H9 (cell line): ENCODE results near the gene C1orf21. TPM values are rescaled to one million over a fixed set of nuclear protein-coding genes. Genes with fewer than 3 reads are reported as not detected.

Source experiments
- DNase-seq: peaks from one replicate; pipeline ENCODE4 v3.0.0-alpha.2; 2017
- H2AFZ ChIP-seq: one replicate; pipeline ENCODE4 v1.6.1; 2013; ENCODE audit warnings: mild to moderate bottlenecking, low read length, control low read depth, moderate library complexity
- H2AK5ac ChIP-seq: 2 replicates; pipeline ENCODE4 v1.6.1; 2013; ENCODE audit warnings: low read length, control low read depth, mixed read lengths; ENCODE audit not compliant: insufficient read length
- H2BK120ac ChIP-seq: one replicate; pipeline ENCODE4 v1.6.1; 2013; ENCODE audit warnings: low read depth, mild to moderate bottlenecking, low read length, control low read depth, inconsistent platforms; ENCODE audit not compliant: poor library complexity, severe bottlenecking
- H2BK12ac ChIP-seq: 2 replicates; pipeline ENCODE4 v1.6.1; 2013; ENCODE audit warnings: low read length, control low read depth, mixed read lengths, low read depth; ENCODE audit not compliant: insufficient read length
- H2BK15ac ChIP-seq: 2 replicates; pipeline ENCODE4 v1.6.1; 2013; ENCODE audit warnings: low read depth, low read length, control low read depth
- H2BK20ac ChIP-seq: one replicate; pipeline ENCODE4 v1.6.1; 2013; ENCODE audit warnings: low read depth, mild to moderate bottlenecking, low read length, control low read depth, inconsistent platforms; ENCODE audit not compliant: poor library complexity, severe bottlenecking
- H2BK5ac ChIP-seq: 2 replicates; pipeline ENCODE4 v1.6.1; 2013; ENCODE audit warnings: low read length, control low read depth, mixed read lengths; ENCODE audit not compliant: insufficient read length
- H3K14ac ChIP-seq: 2 replicates; pipeline ENCODE4 v1.6.1; 2013; ENCODE audit warnings: low read length, control low read depth; ENCODE audit not compliant: insufficient read depth
- H3K18ac ChIP-seq: 2 replicates; pipeline ENCODE4 v1.6.1; 2013; ENCODE audit warnings: low read depth, mild to moderate bottlenecking, mixed read lengths, low read length, control low read depth; ENCODE audit not compliant: insufficient read length
- H3K23ac ChIP-seq: 2 replicates; pipeline ENCODE4 v1.6.1; 2013; ENCODE audit warnings: low read length, control low read depth, mixed read lengths, low read depth; ENCODE audit not compliant: insufficient read length
- H3K23me2 ChIP-seq: 2 replicates; pipeline ENCODE4 v1.6.1; 2013; ENCODE audit warnings: low read depth, mild to moderate bottlenecking, mixed read lengths, low read length, control low read depth; ENCODE audit not compliant: insufficient read length, poor library complexity, severe bottlenecking
- H3K27ac ChIP-seq: 2 replicates; pipeline ENCODE4 v1.5.1; 2013; ENCODE audit warnings: low read length, control low read depth, mixed read lengths, low read depth; ENCODE audit not compliant: insufficient read length
- H3K27me3 ChIP-seq: 2 replicates; pipeline ENCODE4 v1.6.1; 2013; ENCODE audit warnings: low read length, control low read depth, inconsistent platforms; ENCODE audit not compliant: insufficient read depth
- H3K4ac ChIP-seq: 2 replicates; pipeline ENCODE4 v1.6.1; 2013; ENCODE audit warnings: low read depth, mild to moderate bottlenecking, control low read depth, inconsistent platforms, low read length, moderate library complexity
- H3K4me1 ChIP-seq: 2 replicates; pipeline ENCODE4 v1.6.1; 2013; ENCODE audit warnings: low read length, control low read depth, inconsistent platforms; ENCODE audit not compliant: insufficient read depth
- H3K4me2 ChIP-seq: 2 replicates; pipeline ENCODE4 v1.6.1; 2013; ENCODE audit warnings: low read length, control low read depth, mixed read lengths; ENCODE audit not compliant: insufficient read length, insufficient read depth
- H3K56ac ChIP-seq: 2 replicates; pipeline ENCODE4 v1.6.1; 2013; ENCODE audit warnings: low read depth, mild to moderate bottlenecking, mixed read lengths, low read length, control low read depth; ENCODE audit not compliant: insufficient read length
- H3K79me1 ChIP-seq: 2 replicates; pipeline ENCODE4 v1.6.1; 2013; ENCODE audit warnings: low read depth, mild to moderate bottlenecking, moderate library complexity, low read length, control low read depth, inconsistent platforms; ENCODE audit not compliant: insufficient read depth, poor library complexity, severe bottlenecking
- H3K79me2 ChIP-seq: 2 replicates; pipeline ENCODE4 v1.6.1; 2013; ENCODE audit warnings: low read length, control low read depth, inconsistent platforms; ENCODE audit not compliant: insufficient read depth
- H3K9ac ChIP-seq: 2 replicates; pipeline ENCODE4 v1.6.1; 2013; ENCODE audit warnings: low read length, control low read depth, mixed read lengths; ENCODE audit not compliant: insufficient read length; ENCODE audit errors: extremely low read depth
- H3K9me3 ChIP-seq: one replicate; pipeline ENCODE4 v1.6.1; 2013; ENCODE audit warnings: low read depth, low read length, inconsistent platforms; ENCODE audit not compliant: control insufficient read depth
- H3T11ph ChIP-seq: one replicate; pipeline ENCODE4 v1.6.1; 2013; ENCODE audit warnings: mild to moderate bottlenecking, low read length, control low read depth, inconsistent platforms
- H4K20me1 ChIP-seq: one replicate; pipeline ENCODE4 v1.6.1; 2013; ENCODE audit not compliant: control insufficient read depth, insufficient read length, insufficient read depth
- H4K5ac ChIP-seq: 2 replicates; pipeline ENCODE4 v1.6.1; 2013; ENCODE audit warnings: low read depth, mild to moderate bottlenecking, mixed read lengths, low read length, control low read depth; ENCODE audit not compliant: insufficient read length
- H4K8ac ChIP-seq: replicated peaks from 2 replicates; pipeline ENCODE4 v1.6.1; 2013; ENCODE audit warnings: low read length, control low read depth, mixed read lengths, low read depth; ENCODE audit not compliant: insufficient read length
- H4K91ac ChIP-seq: 2 replicates; pipeline ENCODE4 v1.6.1; 2013; ENCODE audit warnings: low read depth, mild to moderate bottlenecking, moderate library complexity, mixed read lengths, low read length, control low read depth; ENCODE audit not compliant: insufficient read length
- H3K27ac Mint-ChIP-seq, 3 experiments: 2 replicates in 2 of 3; 3 replicates in 1 of 3; pipeline ENCODE4 v1.8.0; 2020 to 2021; ENCODE audit warnings: mixed read lengths in 3 of 3, mild to moderate bottlenecking in 1 of 3, moderate library complexity in 1 of 3
- H3K27me3 Mint-ChIP-seq: 2 replicates; pipeline ENCODE4 v1.8.0; 2021; ENCODE audit warnings: low read depth, mild to moderate bottlenecking, moderate library complexity, mixed read lengths
- H3K36me3 Mint-ChIP-seq, 3 experiments: 2 replicates in 2 of 3; 3 replicates in 1 of 3; pipeline ENCODE4 v1.8.0; 2020 to 2021; ENCODE audit warnings: low read depth in 3 of 3, mixed read lengths in 3 of 3; ENCODE audit not compliant: insufficient read depth in 1 of 3
- H3K4me1 Mint-ChIP-seq, 2 experiments: 2 replicates each; pipeline ENCODE4 v1.8.0; 2020; ENCODE audit warnings: mixed read lengths in 2 of 2
- H3K4me3 Mint-ChIP-seq, 2 experiments: 2 replicates in 1 of 2; 3 replicates in 1 of 2; pipeline ENCODE4 v1.8.0; 2020 to 2021; ENCODE audit warnings: mild to moderate bottlenecking in 2 of 2, mixed read lengths in 2 of 2, moderate library complexity in 1 of 2
- H3K9me3 Mint-ChIP-seq, 2 experiments: 2 replicates in 1 of 2; 3 replicates in 1 of 2; pipeline ENCODE4 v1.8.0; 2020; ENCODE audit warnings: mild to moderate bottlenecking in 2 of 2, mixed read lengths in 2 of 2, moderate library complexity in 1 of 2
- WGBS: extraction: QIAGEN DNeasy Blood & Tissue Kit; methylation state at CpG from one replicate; pipeline ENCODE4 v1.1.7; 2013; ENCODE audit warnings: missing lambda C conversion rate, low lambda C conversion rate, mixed read lengths; ENCODE audit not compliant: insufficient read length; ENCODE audit errors: extremely low coverage; 5-methylcytosine and 5-hydroxymethylcytosine counted together
- total RNA-seq: library from RNA; stranded (reverse); gene quantifications from 2 replicates; pipeline ENCODE4 v1.2.1, GENCODE V29; 2021
- TF ChIP-seq, protein P1 (sequence below): fragments of 200-600 bp; sonication (generic); conservative IDR thresholded peaks from 3 replicates; pipeline ENCODE4 v1.8.0; 2021; ENCODE audit warnings: antibody characterized with exemption, mild to moderate bottlenecking

The C1orf21 gene
- total RNA-seq, 1 experiment from 2014 or later = 36.0 TPM

DNA sequence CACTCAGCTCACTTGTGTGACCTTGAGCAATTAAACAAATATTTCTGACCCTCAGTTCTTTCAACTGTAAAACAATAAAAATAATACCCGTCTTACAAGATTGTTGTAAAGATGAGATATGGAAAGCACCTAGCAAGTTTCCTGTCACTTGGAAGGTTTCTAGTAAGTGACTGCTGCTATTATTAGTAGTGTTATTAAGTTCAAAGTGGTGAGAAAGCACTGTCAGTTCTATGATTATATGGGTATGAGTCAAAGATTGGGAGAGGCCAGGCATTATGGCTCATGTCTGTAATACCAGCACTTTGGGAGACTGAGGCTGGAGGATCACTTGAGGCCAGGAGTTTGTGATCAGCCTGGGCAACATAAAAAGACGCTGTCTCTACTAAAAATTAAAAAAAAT, 145.4 kb downstream of the C1orf21 start:
- H2AFZ ChIP-seq = no peak overlapping the region
- no CpG with 5 or more reads among the region's 2 CpGs for whole genome bisulfite sequencing
- no peak overlapping the region for H3K27ac ChIP-seq
- no peaks in the 10 kb centered on the region for H3K4me1 ChIP-seq
- H3K14ac ChIP-seq = no peak overlapping the region
- DNase-seq = no peak
- H2AK5ac ChIP-seq = no peak overlapping the region
- H4K20me1 ChIP-seq = no peaks in the 10 kb centered on the region
- H3K9me3 Mint-ChIP-seq = peaks cover 2 to 3% of the 10 kb centered on the region in 2 experiments; a peak in 4 of 5 replicates
- no peaks in the 10 kb centered on the region for H3K23me2 ChIP-seq
- H2BK15ac ChIP-seq = no peak overlapping the region
- H3K27me3 Mint-ChIP-seq = no peaks in the 10 kb centered on the region
- H3K79me2 ChIP-seq = no peaks in the 10 kb centered on the region
- H4K5ac ChIP-seq = no peak overlapping the region
- no peak overlapping the region for H4K8ac ChIP-seq
- no peak overlapping the region for H3K9ac ChIP-seq
- H4K91ac ChIP-seq = no peak overlapping the region
- H2BK12ac ChIP-seq = no peak overlapping the region
- TF ChIP-seq, protein P1, sequence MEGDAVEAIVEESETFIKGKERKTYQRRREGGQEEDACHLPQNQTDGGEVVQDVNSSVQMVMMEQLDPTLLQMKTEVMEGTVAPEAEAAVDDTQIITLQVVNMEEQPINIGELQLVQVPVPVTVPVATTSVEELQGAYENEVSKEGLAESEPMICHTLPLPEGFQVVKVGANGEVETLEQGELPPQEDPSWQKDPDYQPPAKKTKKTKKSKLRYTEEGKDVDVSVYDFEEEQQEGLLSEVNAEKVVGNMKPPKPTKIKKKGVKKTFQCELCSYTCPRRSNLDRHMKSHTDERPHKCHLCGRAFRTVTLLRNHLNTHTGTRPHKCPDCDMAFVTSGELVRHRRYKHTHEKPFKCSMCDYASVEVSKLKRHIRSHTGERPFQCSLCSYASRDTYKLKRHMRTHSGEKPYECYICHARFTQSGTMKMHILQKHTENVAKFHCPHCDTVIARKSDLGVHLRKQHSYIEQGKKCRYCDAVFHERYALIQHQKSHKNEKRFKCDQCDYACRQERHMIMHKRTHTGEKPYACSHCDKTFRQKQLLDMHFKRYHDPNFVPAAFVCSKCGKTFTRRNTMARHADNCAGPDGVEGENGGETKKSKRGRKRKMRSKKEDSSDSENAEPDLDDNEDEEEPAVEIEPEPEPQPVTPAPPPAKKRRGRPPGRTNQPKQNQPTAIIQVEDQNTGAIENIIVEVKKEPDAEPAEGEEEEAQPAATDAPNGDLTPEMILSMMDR = no peak
- no peak overlapping the region for H3K4me3 Mint-ChIP-seq
- H3K9me3 ChIP-seq = no peaks in the 10 kb centered on the region
- H3K27me3 ChIP-seq = no peaks in the 10 kb centered on the region
- no peak overlapping the region for H3K56ac ChIP-seq
- peaks cover 12 to 31% (median 15%) of the 10 kb centered on the region in 3 experiments for H3K36me3 Mint-ChIP-seq
- H3K4me2 ChIP-seq = no peak overlapping the region
- no peak overlapping the region for H3T11ph ChIP-seq
- no peaks in the 10 kb centered on the region for H3K79me1 ChIP-seq
- H3K23ac ChIP-seq = no peak overlapping the region
- peaks cover 6 to 11% of the 10 kb centered on the region in 2 experiments; a peak in 3 of 4 replicates for H3K4me1 Mint-ChIP-seq
- no peak overlapping the region for H2BK20ac ChIP-seq
- H2BK120ac ChIP-seq = no peak overlapping the region
- no peak overlapping the region for H2BK5ac ChIP-seq
- H3K18ac ChIP-seq = no peak overlapping the region
- H3K27ac Mint-ChIP-seq = 0 out of 7 replicates have a peak overlapping the region, but pooled peaks of 1 of the 3 experiments have one; percentile 11
- no peak overlapping the region for H3K4ac ChIP-seq
